GM13976 (cell line): ENCODE measurements around the gene SCAP.

Experiments
- DNase-seq: peaks from one replicate; pipeline ENCODE4 v3.0.0; 2012; ENCODE audit warnings: low spot score
- CTCF ChIP-seq: IDR thresholded peaks from 2 replicates; pipeline ENCODE4 v1.5.1; 2012; ENCODE audit warnings: borderline replicate concordance, mild to moderate bottlenecking; ENCODE audit not compliant: insufficient read depth; ENCODE audit errors: extremely low read depth, missing control alignments, control extremely low read depth
- in situ Hi-C: fragments of 300-500 bp; cut with MboI; formaldehyde crosslinking; loops from one replicate; pipeline ENCODE4 v1.12.0; 2022; ENCODE audit warnings: low sequenced_read_pairs, mixed read lengths, inconsistent platforms; ENCODE audit not compliant: unreplicated experiment

SCAP gene

GRCh38 chr3:47424434-47425382 is 51.0 kb downstream of the SCAP start:
- DNase-seq, result no peak
- in situ Hi-C loops, result no loop called here
- TF ChIP-seq CTCF, result no peak

- no peak for DNase-seq
- in situ Hi-C loops, result no loop called here
- no peak for TF ChIP-seq CTCF
These were observed 52.1 kb downstream of the SCAP start for GRCh38 chr3:47423548-47424145.

GRCh38 chr3:47422743-47423142 is 53.0 kb downstream of the SCAP start:
- in situ Hi-C loops, result no loop called here
- DNase-seq, result no peak
- TF ChIP-seq CTCF, result no peak

GRCh38 chr3:47421741-47422649 is 53.7 kb downstream of the SCAP start:
- in situ Hi-C loops, result no loop called here

GRCh38 chr3:47420511-47421484 is 54.9 kb downstream of the SCAP start:
- DNase-seq, result peak; percentile 96
- peak; percentile 94 for TF ChIP-seq CTCF
- in situ Hi-C loops, result no loop called here

More at GRCh38 chr3:47421741-47422649, 53.7 kb downstream of the SCAP start:
- peak; percentile 54 for DNase-seq
- peak; percentile 17 for TF ChIP-seq CTCF
